Vagina (tissue), 2 donors: ENCODE results near the gene SEMA4D.

ENCODE experiments used
- CTCF ChIP-seq, 3 experiments: fragments of 450-650 bp in 2 of 3; fragments of 200-600 bp in 1 of 3; sonication (generic) in 1 of 3; IDR thresholded peaks; one replicate each; pipeline ENCODE4 v1.5.1; 2017 to 2019; ENCODE audit warnings: antibody characterized with exemption in 3 of 3, mild to moderate bottlenecking in 2 of 3, moderate library complexity in 2 of 3
- POLR2A ChIP-seq, 2 donors: fragments of 450-650 bp; IDR thresholded peaks; one replicate each; pipeline ENCODE4 v1.6.1; 2017; ENCODE audit warnings: antibody characterized with exemption in 2 of 2, mild to moderate bottlenecking in 2 of 2, moderate library complexity in 2 of 2
- POLR2AphosphoS5 ChIP-seq, 2 donors: sonication (generic); formaldehyde crosslinking; IDR thresholded peaks; one replicate each; pipeline ENCODE4 v1.9.0; 2017; ENCODE audit warnings: antibody characterized with exemption in 2 of 2, mild to moderate bottlenecking in 2 of 2, low read depth in 1 of 2; ENCODE audit not compliant: insufficient read depth in 1 of 2

GRCh38 chr9:89529243-89530035, 31.5 kb upstream of the SEMA4D start:
- TF ChIP-seq CTCF (IDR thresholded peaks at IDR 0.05) (no peak), POLR2AphosphoS5 (IDR thresholded peaks at IDR 0.05; ENCODE audit: insufficient read depth in 1 of 2, low read depth in 1 of 2) (no peak), POLR2A (IDR thresholded peaks at IDR 0.05) (no peak)
